SU-DHL-6 (cell line): ENCODE measurements around the gene SAA2.
"Not testable (repeated sequence)": the region's sequence is repeated elsewhere in the genome, so short reads cannot be mapped to it uniquely, and the experiment has no call there.

Experiments
- H2AFZ ChIP-seq: fragments of 200-600 bp; sonication (generic); 2 replicates; pipeline ENCODE4 v1.6.1; 2014; ENCODE audit warnings: low read depth, mild to moderate bottlenecking, moderate library complexity, mixed read lengths, antibody characterized with exemption, low read length; ENCODE audit not compliant: severe bottlenecking
- H3F3A ChIP-seq: fragments of 200-600 bp; shearing (Covaris generic); 2 replicates; pipeline ENCODE4 v1.6.0; 2016; ENCODE audit warnings: antibody characterized with exemption, mild to moderate bottlenecking; ENCODE audit not compliant: insufficient read depth
- H3K27ac ChIP-seq: fragments of 200-600 bp; sonication (generic); 2 replicates; pipeline ENCODE4 v1.5.1; 2016; ENCODE audit warnings: low read depth, mild to moderate bottlenecking, low read length, moderate library complexity, mixed read lengths
- H3K27me3 ChIP-seq: fragments of 200-600 bp; sonication (generic), shearing (Covaris generic); 2 replicates; pipeline ENCODE4 v1.6.0; 2014; ENCODE audit warnings: mild to moderate bottlenecking, low read length
- H3K36me3 ChIP-seq: fragments of 200-600 bp; sonication (generic); 2 replicates; pipeline ENCODE4 v1.6.1; 2014; ENCODE audit warnings: mild to moderate bottlenecking, low read length, mixed read lengths
- H3K4me2 ChIP-seq: fragments of 300-600, 200-600 bp; shearing (Covaris generic), sonication (generic); 2 replicates; pipeline ENCODE4 v1.6.0; 2014; ENCODE audit warnings: low read length, low read depth, mild to moderate bottlenecking; ENCODE audit not compliant: poor library complexity, severe bottlenecking
- H3K4me3 ChIP-seq: fragments of 200-600 bp; sonication (generic); 2 replicates; pipeline ENCODE4 v1.5.1; 2014; ENCODE audit warnings: antibody characterized with exemption, low read length, mild to moderate bottlenecking, mixed read lengths; ENCODE audit not compliant: insufficient read depth, poor library complexity, severe bottlenecking
- H3K79me2 ChIP-seq: fragments of 200-600 bp; sonication (generic); 2 replicates; pipeline ENCODE4 v1.6.1; 2014; ENCODE audit warnings: mild to moderate bottlenecking, low read length, moderate library complexity; ENCODE audit not compliant: insufficient read depth
- H3K9ac ChIP-seq: fragments of 200-600 bp; sonication (generic); 2 replicates; pipeline ENCODE4 v1.7.0; 2014; ENCODE audit warnings: mild to moderate bottlenecking, low read length
- H3K9me2 ChIP-seq: fragments of 200-600 bp; sonication (generic); replicated peaks from 2 replicates; pipeline ENCODE4 v1.6.1; 2014; ENCODE audit warnings: low read length; ENCODE audit not compliant: insufficient read depth
- H3K9me3 ChIP-seq: fragments of 200-600 bp; sonication (generic); 2 replicates; pipeline ENCODE4 v1.6.1; 2014; ENCODE audit warnings: low read length, mixed read lengths; ENCODE audit not compliant: insufficient read depth
- H4K20me1 ChIP-seq: fragments of 200-600 bp; sonication (generic); 2 replicates; pipeline ENCODE4 v1.6.1; 2014; ENCODE audit warnings: low read depth, mild to moderate bottlenecking, antibody characterized with exemption, low read length, moderate library complexity, mixed read lengths
- CTCF ChIP-seq: fragments of 200-600 bp; sonication (generic); IDR thresholded peaks from one replicate; pipeline ENCODE4 v1.5.1; 2017; ENCODE audit warnings: antibody characterized with exemption, mild to moderate bottlenecking, low read length, moderate library complexity; ENCODE audit not compliant: insufficient read depth, poor library complexity, severe bottlenecking
- EZH2phosphoT487 ChIP-seq: fragments of 200-600 bp; sonication (generic), shearing (Covaris generic); conservative IDR thresholded peaks from 2 replicates; pipeline ENCODE4 v1.6.1; 2018; ENCODE audit warnings: mild to moderate bottlenecking, antibody characterized with exemption, low read length, moderate library complexity, mixed read lengths

Gene SAA2

GRCh38 chr11:18270102-18270501, 21.6 kb upstream of the SAA2 start:
- no peak overlapping the region for H3K4me2 ChIP-seq
- no peak overlapping the region for H3K9ac ChIP-seq
- no peak overlapping the region for H2AFZ ChIP-seq
- no peaks in the 10 kb centered on the region for H3K36me3 ChIP-seq
- no peaks in the 10 kb centered on the region for H3F3A ChIP-seq
- no peak for TF ChIP-seq CTCF
- TF ChIP-seq EZH2phosphoT487: no peak
- H3K27me3 ChIP-seq: no peaks in the 10 kb centered on the region
- H3K9me3 ChIP-seq: no peaks in the 10 kb centered on the region
- no peak overlapping the region for H3K27ac ChIP-seq
- no peak overlapping the region for H3K4me3 ChIP-seq
- H3K79me2 ChIP-seq: no peaks in the 10 kb centered on the region
- H3K9me2 ChIP-seq: no peaks in the 10 kb centered on the region
- H4K20me1 ChIP-seq: no peaks in the 10 kb centered on the region

GRCh38 chr11:18269252-18269651, 20.8 kb upstream of the SAA2 start:
- H3K36me3 ChIP-seq, H3K27me3 ChIP-seq, H3K79me2 ChIP-seq, H2AFZ ChIP-seq, H3K9me2 ChIP-seq, H3K9me3 ChIP-seq, H3K27ac ChIP-seq, H4K20me1 ChIP-seq, H3K4me3 ChIP-seq, H3K4me2 ChIP-seq, H3K9ac ChIP-seq, H3F3A ChIP-seq: not testable (repeated sequence)

DNA sequence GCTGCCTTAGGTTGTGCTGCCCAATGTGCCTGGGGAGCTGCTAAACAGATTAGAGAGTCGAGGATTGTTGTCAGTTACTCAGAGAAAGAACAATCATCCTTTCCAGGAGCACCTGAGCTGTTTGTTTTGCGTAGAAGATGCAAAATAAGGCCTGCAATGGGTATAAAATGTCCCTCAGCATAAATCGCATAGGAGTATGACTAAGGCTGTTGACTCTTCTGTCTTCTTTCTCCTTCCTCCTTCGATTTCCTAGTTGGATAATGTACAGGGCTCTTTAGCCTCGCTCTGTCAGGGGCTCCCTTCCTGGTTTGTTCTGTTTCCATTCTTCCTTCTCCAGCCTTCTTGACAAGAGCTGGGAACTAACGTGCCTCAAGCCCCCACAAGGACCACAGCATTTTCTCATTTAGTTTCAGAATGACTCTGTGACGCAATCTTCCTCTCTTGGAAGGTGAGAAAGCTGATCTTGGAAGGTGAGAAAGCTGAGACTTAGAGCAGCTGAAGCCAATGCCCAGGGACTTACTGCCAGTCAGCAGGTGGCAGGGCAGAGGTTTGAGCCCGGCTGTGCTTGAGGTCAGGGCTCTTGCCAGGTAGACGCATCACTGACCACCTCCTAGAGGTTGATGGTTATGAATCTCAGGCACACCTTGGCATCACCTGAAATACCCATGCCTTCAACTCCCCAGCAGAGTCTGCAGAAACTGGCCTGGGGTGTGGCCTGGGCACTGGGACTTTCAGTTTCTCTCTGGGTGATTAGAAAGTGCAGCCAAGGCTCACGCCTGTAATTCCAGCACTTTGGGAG, 19.1 kb upstream of the SAA2 start:
- H3K79me2 ChIP-seq, H3K36me3 ChIP-seq, H3K27ac ChIP-seq, H3K9me3 ChIP-seq, H3K4me3 ChIP-seq, H2AFZ ChIP-seq, H4K20me1 ChIP-seq, H3F3A ChIP-seq, H3K9ac ChIP-seq, H3K4me2 ChIP-seq, H3K9me2 ChIP-seq, H3K27me3 ChIP-seq: not testable (repeated sequence)

GRCh38 chr11:18265949-18266348, 17.5 kb upstream of the SAA2 start, which contains the start of gene SAA1:
SAA1 (plus strand) TSS chr11:18266264; CDS start chr11:18266888, 624 bp downstream.
- Histone ChIP-seq H3K27ac (no peak within 1 kb of the TSS), H3K4me2 (no peak within 1 kb of the TSS), H3K9me3 (no peaks in the 10 kb centered on the region), H3K9me2 (no peaks in the 10 kb centered on the region), H3K9ac (no peak within 1 kb of the TSS), H3K27me3 (no peaks in the 10 kb centered on the region), H3K79me2 (no peaks in the 10 kb centered on the region), H4K20me1 (no peaks in the 10 kb centered on the region), H2AFZ (no peak within 1 kb of the TSS), H3K36me3 (no peaks in the 10 kb centered on the region), H3F3A (no peaks in the 10 kb centered on the region), H3K4me3 (no peak within 1 kb of the TSS)
- TF ChIP-seq CTCF (no peak), EZH2phosphoT487 (no peak)
